Nephron (organoid): ENCODE data around the gene UBA52.
"Not testable (repeated sequence)": the region's sequence is repeated elsewhere in the genome, so short reads cannot be mapped to it uniquely, and the experiment has no call there.

Source experiments
- H3K27ac Mint-ChIP-seq, 3 experiments: 2 replicates each; pipeline ENCODE4 v1.8.0; 2020; ENCODE audit warnings: mixed read lengths in 3 of 3, mild to moderate bottlenecking in 2 of 3, moderate library complexity in 1 of 3
- H3K27me3 Mint-ChIP-seq: 2 replicates; pipeline ENCODE4 v1.8.0; 2021; ENCODE audit warnings: low read depth, mild to moderate bottlenecking, moderate library complexity, mixed read lengths
- H3K36me3 Mint-ChIP-seq: 2 replicates; pipeline ENCODE4 v1.8.0; 2020; ENCODE audit warnings: low read depth, mixed read lengths
- H3K4me1 Mint-ChIP-seq: 2 replicates; pipeline ENCODE4 v1.8.0; 2020; ENCODE audit warnings: mixed read lengths
- H3K4me3 Mint-ChIP-seq, 3 experiments: 2 replicates each; pipeline ENCODE4 v1.8.0; 2020; ENCODE audit warnings: mild to moderate bottlenecking in 3 of 3, mixed read lengths in 3 of 3, moderate library complexity in 2 of 3
- H3K9me3 Mint-ChIP-seq: 2 replicates; pipeline ENCODE4 v1.8.0; 2020; ENCODE audit warnings: mixed read lengths
- CTCF ChIP-seq, 3 experiments: fragments of 200-600 bp; sonication (generic); IDR thresholded peaks; one replicate each; pipeline ENCODE4 v1.5.0; 2021; ENCODE audit warnings: antibody characterized with exemption in 3 of 3; ENCODE audit not compliant: unreplicated experiment in 3 of 3

UBA52 gene

GRCh38 chr19:18571564-18572344 is at the start of gene UBA52:
Gene UBA52 (plus strand): TSS chr19:18571857. CDS start chr19:18573301, 1,444 bp downstream.
- H3K4me3 Mint-ChIP-seq = peak within 1 kb of the TSS; percentile 93 to 98 (median 97)
- peaks cover 58% of the 10 kb centered on the region for H3K36me3 Mint-ChIP-seq
- H3K27me3 Mint-ChIP-seq = no peaks in the 10 kb centered on the region
- H3K9me3 Mint-ChIP-seq = no peaks in the 10 kb centered on the region
- H3K4me1 Mint-ChIP-seq = peaks cover 15% of the 10 kb centered on the region
- peak within 1 kb of the TSS; percentile 81 to 85 (median 81) for H3K27ac Mint-ChIP-seq
- no peak for TF ChIP-seq CTCF (IDR thresholded peaks at IDR 0.05; ENCODE audit: unreplicated experiment in 3 of 3)

DNA sequence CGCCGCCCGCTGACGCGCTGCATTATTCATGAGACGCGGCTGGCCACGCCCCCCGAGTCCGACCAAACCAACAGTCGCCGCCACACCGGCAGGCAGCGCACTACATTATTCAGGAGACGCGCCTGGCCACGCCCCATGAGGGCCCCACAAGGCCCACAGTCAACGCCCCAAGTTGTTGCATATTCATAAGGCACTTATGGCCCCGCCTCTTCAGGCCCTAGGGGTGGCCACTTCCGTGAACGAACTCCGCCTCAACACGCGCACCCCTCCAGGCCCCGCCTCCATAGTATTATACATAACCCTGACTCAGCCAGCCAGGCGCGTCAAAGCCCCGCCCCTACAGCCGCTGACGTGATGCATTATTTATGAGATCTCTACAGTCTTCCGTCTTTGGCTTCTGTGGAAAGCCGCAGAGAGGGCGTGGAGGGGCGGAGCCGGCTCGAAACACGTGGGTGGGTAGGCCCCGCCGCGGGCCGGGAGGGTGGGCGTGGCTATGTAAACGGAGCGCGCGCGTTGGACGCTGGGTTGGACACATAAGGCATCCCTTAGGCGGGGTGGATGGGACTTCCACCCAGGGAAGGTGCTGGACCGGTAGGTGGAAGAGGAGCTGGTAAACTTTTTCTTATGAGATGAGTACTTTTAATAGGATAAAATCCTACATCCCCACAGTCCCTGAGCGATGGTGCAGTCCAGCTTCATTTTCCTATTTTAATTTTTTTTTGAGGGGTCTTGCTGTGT is 49.4 kb upstream of the UBA52 start:
- TF ChIP-seq CTCF (IDR thresholded peaks at IDR 0.05; ENCODE audit: unreplicated experiment in 3 of 3) = peak in 1 of 3 experiments; percentile 16
- peaks cover 9% of the 10 kb centered on the region for H3K4me1 Mint-ChIP-seq
- H3K27me3 Mint-ChIP-seq = no peaks in the 10 kb centered on the region
- H3K9me3 Mint-ChIP-seq = no peaks in the 10 kb centered on the region
- H3K27ac Mint-ChIP-seq = peak overlapping the region; percentile 76 to 97 (median 91)
- H3K36me3 Mint-ChIP-seq = no peaks in the 10 kb centered on the region
- H3K4me3 Mint-ChIP-seq = peak overlapping the region; percentile 91 to 95 (median 92)

DNA sequence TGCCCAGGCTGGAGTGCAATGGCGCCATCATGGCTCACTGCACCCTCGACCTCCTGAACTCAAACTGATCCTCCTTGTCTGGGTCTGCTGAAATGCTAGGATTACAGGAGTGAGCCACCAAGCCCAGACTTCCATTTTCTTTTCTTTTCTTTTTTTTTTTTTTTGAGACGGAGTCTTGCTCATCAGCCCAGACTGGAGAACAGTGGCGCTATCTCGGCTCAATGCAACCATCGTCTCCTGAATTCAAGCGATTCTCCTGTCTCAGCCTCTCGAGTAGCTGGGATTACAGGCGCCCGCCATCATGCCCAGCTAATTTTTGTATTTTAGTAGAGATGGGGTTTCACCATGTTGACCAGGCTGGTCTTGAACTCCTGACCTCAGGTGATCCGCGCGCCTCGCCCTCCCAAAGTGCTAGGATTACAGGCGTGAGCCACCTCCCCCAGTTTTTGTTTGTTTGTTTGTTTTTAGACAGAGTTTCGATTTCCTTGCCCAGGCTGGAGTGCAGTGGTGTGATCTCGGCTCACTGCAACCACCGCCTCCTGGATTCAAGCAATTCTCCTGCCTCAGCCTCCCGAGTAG is 48.7 kb upstream of the UBA52 start:
- peak overlapping the region in 2 of 3 experiments; percentile 91 to 92 for H3K4me3 Mint-ChIP-seq
- not testable (repeated sequence) for H3K36me3 Mint-ChIP-seq, H3K27me3 Mint-ChIP-seq, H3K4me1 Mint-ChIP-seq, H3K9me3 Mint-ChIP-seq
- H3K27ac Mint-ChIP-seq = peak overlapping the region; percentile 76 to 97 (median 91)

DNA sequence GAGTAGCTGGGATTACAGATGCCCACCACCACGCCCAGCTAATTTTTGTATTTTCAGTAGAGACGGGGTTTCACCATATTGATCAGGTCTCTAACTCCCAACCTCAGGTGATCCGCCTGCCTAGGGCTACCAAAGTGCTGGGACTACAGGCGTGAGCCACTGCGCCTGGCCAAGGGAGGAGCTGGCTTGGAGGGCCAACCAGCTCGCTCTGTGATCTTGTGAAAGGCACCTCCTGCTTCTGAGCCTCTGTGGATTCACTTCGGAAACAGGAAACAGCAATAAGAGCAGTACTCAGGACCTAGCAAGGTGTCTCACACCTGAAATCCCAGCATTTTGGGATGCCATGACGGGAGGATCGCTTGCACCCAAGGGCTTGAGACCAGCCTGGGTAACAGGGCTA is 47.8 kb upstream of the UBA52 start:
- Mint-ChIP-seq H3K36me3 (no peaks in the 10 kb centered on the region), H3K4me1 (peaks cover 9% of the 10 kb centered on the region), H3K27ac (no peak overlapping the region), H3K27me3 (no peaks in the 10 kb centered on the region), H3K9me3 (no peaks in the 10 kb centered on the region), H3K4me3 (peak overlapping the region in 1 of 3 experiments; percentile 92)
- TF ChIP-seq CTCF (IDR thresholded peaks at IDR 0.05; ENCODE audit: unreplicated experiment in 3 of 3) = no peak

DNA sequence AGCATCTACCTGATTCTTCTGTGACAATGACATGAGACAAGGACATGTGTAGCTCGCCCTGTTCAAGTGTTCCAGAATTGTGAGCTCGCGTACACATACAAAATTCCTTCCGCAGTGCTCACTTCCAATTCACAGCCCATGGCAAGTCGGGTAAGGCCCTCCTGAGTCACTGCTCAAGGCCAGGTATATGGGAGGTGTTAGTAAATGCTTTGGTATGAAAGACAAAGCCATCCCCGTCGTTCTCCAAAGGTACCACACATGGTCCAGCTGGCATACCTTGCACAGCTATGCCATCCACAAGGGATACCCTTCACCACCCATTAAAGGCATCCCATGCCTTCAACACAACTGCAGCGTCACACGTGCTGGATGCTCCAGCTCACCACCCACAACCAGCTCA is 45.3 kb upstream of the UBA52 start:
- no peaks in the 10 kb centered on the region for H3K27me3 Mint-ChIP-seq
- no peak overlapping the region for H3K4me3 Mint-ChIP-seq
- no peaks in the 10 kb centered on the region for H3K9me3 Mint-ChIP-seq
- H3K36me3 Mint-ChIP-seq = peaks cover 2% of the 10 kb centered on the region
- no peak for TF ChIP-seq CTCF (IDR thresholded peaks at IDR 0.05; ENCODE audit: unreplicated experiment in 3 of 3)
- H3K4me1 Mint-ChIP-seq = no peaks in the 10 kb centered on the region
- H3K27ac Mint-ChIP-seq = peak overlapping the region in 1 of 3 experiments; percentile 50

DNA sequence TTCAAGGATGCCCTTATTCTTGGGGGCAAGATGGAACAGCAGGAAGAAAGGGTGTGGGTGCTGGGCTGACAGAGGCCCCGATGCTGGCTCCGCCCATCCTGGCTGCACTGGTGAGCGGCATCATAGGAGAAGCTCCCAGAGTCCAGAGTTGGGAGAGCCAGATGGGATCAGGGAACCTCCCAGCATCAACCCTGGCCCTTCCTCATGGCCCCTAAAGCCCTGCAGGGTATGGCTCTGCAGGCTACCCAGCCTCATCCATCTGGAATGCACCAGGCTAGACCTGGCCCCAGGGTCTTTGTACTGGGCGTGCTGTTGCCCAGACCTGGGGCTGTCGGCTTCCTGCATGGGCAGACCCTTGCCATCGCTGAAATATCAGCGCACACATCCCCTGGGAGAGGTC is 41.9 kb upstream of the UBA52 start:
- Mint-ChIP-seq H3K36me3 (peaks cover 17% of the 10 kb centered on the region), H3K27me3 (peaks cover 3% of the 10 kb centered on the region), H3K4me1 (no peaks in the 10 kb centered on the region), H3K4me3 (no peak overlapping the region), H3K27ac (no peak overlapping the region), H3K9me3 (no peaks in the 10 kb centered on the region)
- TF ChIP-seq CTCF (IDR thresholded peaks at IDR 0.05; ENCODE audit: unreplicated experiment in 3 of 3) = no peak
